GM19467 (cell line): ENCODE results near the gene PRAMEF1.
"Not testable (repeated sequence)": the region's sequence is repeated elsewhere in the genome, so short reads cannot be mapped to it uniquely, and the experiment has no call there.

Source experiments
- ATAC-seq: cut with Tn5 transposase; IDR thresholded peaks from one replicate; pipeline ENCODE4 v1.9.1; 2021; ENCODE audit warnings: mild to moderate bottlenecking, moderate library complexity; ENCODE audit not compliant: unreplicated experiment

Gene PRAMEF1

GRCh38 chr1:12791097-12791496 is at the start of gene PRAMEF1:
Gene PRAMEF1, plus strand, starts transcription at chr1:12791397. Its CDS starts 1,831 bp downstream, at chr1:12793228.
- not testable (repeated sequence) for ATAC-seq

GRCh38 chr1:12741946-12742345 is 49.3 kb upstream of the PRAMEF1 start:
- no peak for ATAC-seq

- no peak for ATAC-seq
Observed at GRCh38 chr1:12745126-12745991, 45.8 kb upstream of the PRAMEF1 start.

GRCh38 chr1:12745992-12746323 is 45.2 kb upstream of the PRAMEF1 start, which contains the start of gene CFAP107:
Gene CFAP107, plus strand, starts transcription at chr1:12746200. Its CDS starts 231 bp downstream, at chr1:12746431.
- ATAC-seq: no peak

- no peak for ATAC-seq
Observed at GRCh38 chr1:12748778-12749355, 42.3 kb upstream of the PRAMEF1 start.

GRCh38 chr1:12754738-12755137 is 36.5 kb upstream of the PRAMEF1 start:
- ATAC-seq: no peak

- no peak for ATAC-seq
Observed at GRCh38 chr1:12756273-12756672, 34.9 kb upstream of the PRAMEF1 start.

- ATAC-seq: no peak
Observed at GRCh38 chr1:12756768-12757413, 34.3 kb upstream of the PRAMEF1 start.

GRCh38 chr1:12757836-12758235 is 33.4 kb upstream of the PRAMEF1 start:
- no peak for ATAC-seq

GRCh38 chr1:12760256-12760795 is 30.9 kb upstream of the PRAMEF1 start:
- no peak for ATAC-seq

- ATAC-seq: no peak
Observed at GRCh38 chr1:12761781-12762180, 29.4 kb upstream of the PRAMEF1 start.

- ATAC-seq: no peak
Observed at GRCh38 chr1:12762766-12763165, 28.4 kb upstream of the PRAMEF1 start.

- ATAC-seq: no peak
Observed at GRCh38 chr1:12763479-12763878, 27.7 kb upstream of the PRAMEF1 start.

GRCh38 chr1:12764016-12764415 is 27.2 kb upstream of the PRAMEF1 start:
- no peak for ATAC-seq

GRCh38 chr1:12769031-12769430 is 22.2 kb upstream of the PRAMEF1 start:
- no peak for ATAC-seq

- no peak for ATAC-seq
Observed at GRCh38 chr1:12769976-12770505, 21.2 kb upstream of the PRAMEF1 start.

- ATAC-seq: no peak
Observed at GRCh38 chr1:12770620-12771019, 20.6 kb upstream of the PRAMEF1 start.

- no peak for ATAC-seq
Observed at GRCh38 chr1:12771186-12771585, 20.0 kb upstream of the PRAMEF1 start.

- ATAC-seq: no peak
Observed at GRCh38 chr1:12772520-12772919, 18.7 kb upstream of the PRAMEF1 start.

- no peak for ATAC-seq
Observed at GRCh38 chr1:12773438-12773837, 17.8 kb upstream of the PRAMEF1 start, which contains the start of gene PRAMEF12. Gene PRAMEF12, plus strand, starts transcription at chr1:12773738. Its CDS starts 1,130 bp downstream, at chr1:12774868.

GRCh38 chr1:12774801-12775345 is 16.3 kb upstream of the PRAMEF1 start:
- no peak for ATAC-seq
